ENCODE measurements around the gene CDA. TPM values are rescaled to one million over a fixed set of nuclear protein-coding genes. Genes with fewer than 3 reads are reported as not detected.

CDA gene
- total RNA-seq, 1 donor from 2014 or later, result not detected

DNA sequence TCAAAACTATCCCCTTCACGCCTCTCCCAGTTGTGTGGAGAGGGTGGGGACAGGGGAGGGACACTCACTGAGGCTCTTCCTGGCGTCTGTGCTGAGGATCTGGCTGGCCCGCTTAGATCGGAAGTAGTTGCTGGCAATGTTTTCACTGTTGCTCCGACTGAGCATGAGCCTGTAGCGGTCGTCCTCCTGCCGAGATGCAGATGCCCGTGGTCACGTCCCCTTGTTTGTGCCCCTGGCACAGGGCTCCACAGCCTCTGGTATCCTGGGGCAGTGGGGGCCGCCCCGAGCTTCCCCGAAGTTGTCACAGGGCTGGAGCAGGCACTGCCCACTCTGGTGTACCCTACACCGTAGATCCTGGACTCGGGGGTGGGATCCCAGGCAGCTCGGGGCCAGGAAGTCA is 77.2 kb downstream of the CDA start:
- H3K4me1 ChIP-seq (ENCODE audit: insufficient read depth, low read length), result peaks cover 3% of the 10 kb centered on the region
- FAIRE-seq, result no peak
- no peak overlapping the region for H3K9ac ChIP-seq (ENCODE audit: low read length)
- no peak for DNase-seq (ENCODE audit: low read depth)
- H3K79me2 ChIP-seq (ENCODE audit: insufficient read depth, low read length), result peaks cover 1% of the 10 kb centered on the region
- no peak overlapping the region for H2AFZ ChIP-seq (ENCODE audit: low read depth, low read length)
- Mint-ChIP-seq H3K4me1 (ENCODE audit: low read depth, unreplicated experiment) (no peaks in the 10 kb centered on the region), H3K4me3 (ENCODE audit: unreplicated experiment) (no peak overlapping the region), H3K27ac (ENCODE audit: unreplicated experiment) (no peak overlapping the region), H3K27me3 (ENCODE audit: low read depth, unreplicated experiment) (no peaks in the 10 kb centered on the region), H3K9me3 (ENCODE audit: unreplicated experiment) (no peaks in the 10 kb centered on the region), H3K36me3 (ENCODE audit: low read depth, unreplicated experiment) (no peaks in the 10 kb centered on the region)
- H3K36me3 ChIP-seq (ENCODE audit: insufficient read depth, low read length), result no peaks in the 10 kb centered on the region
- H3K9me3 ChIP-seq (ENCODE audit: insufficient read depth, low read depth, low read length), result no peaks in the 10 kb centered on the region
- no peak overlapping the region for H3K4me3 ChIP-seq (ENCODE audit: insufficient read depth, low read depth, low read length)
- no peak overlapping the region for H3K27ac ChIP-seq (ENCODE audit: low read depth, low read length)
- no peaks in the 10 kb centered on the region for H4K20me1 ChIP-seq (ENCODE audit: insufficient read depth, low read length)
- H3K27me3 ChIP-seq (ENCODE audit: insufficient read depth, low read length), result no peaks in the 10 kb centered on the region
- no peak for TF ChIP-seq EZH2 (IDR thresholded peaks at IDR 0.05; ENCODE audit: insufficient read depth, low read length)
- TF ChIP-seq, protein P1, sequence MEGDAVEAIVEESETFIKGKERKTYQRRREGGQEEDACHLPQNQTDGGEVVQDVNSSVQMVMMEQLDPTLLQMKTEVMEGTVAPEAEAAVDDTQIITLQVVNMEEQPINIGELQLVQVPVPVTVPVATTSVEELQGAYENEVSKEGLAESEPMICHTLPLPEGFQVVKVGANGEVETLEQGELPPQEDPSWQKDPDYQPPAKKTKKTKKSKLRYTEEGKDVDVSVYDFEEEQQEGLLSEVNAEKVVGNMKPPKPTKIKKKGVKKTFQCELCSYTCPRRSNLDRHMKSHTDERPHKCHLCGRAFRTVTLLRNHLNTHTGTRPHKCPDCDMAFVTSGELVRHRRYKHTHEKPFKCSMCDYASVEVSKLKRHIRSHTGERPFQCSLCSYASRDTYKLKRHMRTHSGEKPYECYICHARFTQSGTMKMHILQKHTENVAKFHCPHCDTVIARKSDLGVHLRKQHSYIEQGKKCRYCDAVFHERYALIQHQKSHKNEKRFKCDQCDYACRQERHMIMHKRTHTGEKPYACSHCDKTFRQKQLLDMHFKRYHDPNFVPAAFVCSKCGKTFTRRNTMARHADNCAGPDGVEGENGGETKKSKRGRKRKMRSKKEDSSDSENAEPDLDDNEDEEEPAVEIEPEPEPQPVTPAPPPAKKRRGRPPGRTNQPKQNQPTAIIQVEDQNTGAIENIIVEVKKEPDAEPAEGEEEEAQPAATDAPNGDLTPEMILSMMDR (IDR thresholded peaks at IDR 0.05; ENCODE audit: insufficient read depth, low read depth, low read length), result no peak
- no peak overlapping the region for H3K4me2 ChIP-seq (ENCODE audit: low read length)

DNA sequence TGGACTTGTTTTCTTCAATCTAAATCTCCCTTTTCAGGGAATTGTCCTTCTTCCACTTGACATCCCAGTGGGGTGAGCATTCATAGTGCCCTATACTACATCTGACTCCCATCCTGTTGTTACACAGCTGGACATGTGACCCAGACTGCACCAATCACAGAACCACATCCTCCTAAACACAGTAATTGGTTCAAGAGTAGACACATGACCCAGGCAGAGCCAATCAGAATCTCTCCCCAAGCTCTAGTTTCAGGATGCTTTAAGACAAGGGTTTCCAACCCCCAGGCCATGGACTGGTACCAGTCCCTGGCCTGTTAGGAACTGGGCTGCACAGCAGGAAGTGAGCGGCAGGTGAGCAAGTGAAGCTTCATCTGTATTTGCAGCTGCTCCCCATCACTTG is 77.9 kb downstream of the CDA start:
- H3K79me2 ChIP-seq (ENCODE audit: insufficient read depth, low read length), result no peaks in the 10 kb centered on the region
- no peaks in the 10 kb centered on the region for H3K9me3 ChIP-seq (ENCODE audit: insufficient read depth, low read depth, low read length)
- Mint-ChIP-seq H3K4me3 (ENCODE audit: unreplicated experiment) (no peak overlapping the region), H3K27ac (ENCODE audit: unreplicated experiment) (no peak overlapping the region), H3K36me3 (ENCODE audit: low read depth, unreplicated experiment) (no peaks in the 10 kb centered on the region), H3K9me3 (ENCODE audit: unreplicated experiment) (no peaks in the 10 kb centered on the region), H3K27me3 (ENCODE audit: low read depth, unreplicated experiment) (no peaks in the 10 kb centered on the region), H3K4me1 (ENCODE audit: low read depth, unreplicated experiment) (no peaks in the 10 kb centered on the region)
- TF ChIP-seq, protein P1 (IDR thresholded peaks at IDR 0.05; ENCODE audit: insufficient read depth, low read depth, low read length), result no peak
- TF ChIP-seq EZH2 (IDR thresholded peaks at IDR 0.05; ENCODE audit: insufficient read depth, low read length), result no peak
- no peak overlapping the region for H3K9ac ChIP-seq (ENCODE audit: low read length)
- DNase-seq (ENCODE audit: low read depth) (no peak), FAIRE-seq (no peak)
- peaks cover 3% of the 10 kb centered on the region for H3K4me1 ChIP-seq (ENCODE audit: insufficient read depth, low read length)
- no peaks in the 10 kb centered on the region for H3K36me3 ChIP-seq (ENCODE audit: insufficient read depth, low read length)
- peak overlapping the region; percentile 30 for H2AFZ ChIP-seq (ENCODE audit: low read depth, low read length)
- no peak overlapping the region for H3K4me2 ChIP-seq (ENCODE audit: low read length)
- H3K4me3 ChIP-seq (ENCODE audit: insufficient read depth, low read depth, low read length), result no peak overlapping the region
- H4K20me1 ChIP-seq (ENCODE audit: insufficient read depth, low read length), result no peaks in the 10 kb centered on the region
- no peak overlapping the region for H3K27ac ChIP-seq (ENCODE audit: low read depth, low read length)
- no peaks in the 10 kb centered on the region for H3K27me3 ChIP-seq (ENCODE audit: insufficient read depth, low read length)

Other genes starting within 250 kb of the CDA start
- 17.5 and 18.9 TPM in 2 replicates for gene CAMK2N1, start 102.9 kb upstream of the CDA start, total RNA-seq
- gene MUL1, start 80.9 kb upstream of the CDA start, total RNA-seq, result 30.1 and 32.5 TPM in 2 replicates
- 0.22 and 0.27 TPM in 2 replicates for gene FAM43B, start 36.5 kb upstream of the CDA start, total RNA-seq
- 25.0 and 25.6 TPM in 2 replicates for gene PINK1, start 44.4 kb downstream of the CDA start, total RNA-seq
- 327 and 331 TPM in 2 replicates for gene DDOST, start 72.3 kb downstream of the CDA start, total RNA-seq
- gene KIF17, start 128.9 kb downstream of the CDA start, total RNA-seq, result 2.2 and 2.3 TPM in 2 replicates
- gene SH2D5, start 143.6 kb downstream of the CDA start, total RNA-seq, result 4.0 and 5.9 TPM in 2 replicates
- gene HP1BP3, start 198.2 kb downstream of the CDA start, total RNA-seq, result 135 and 156 TPM in 2 replicates